GM12878 (cell line): ENCODE data around the gene KLK8. TPM values are rescaled to one million over a fixed set of nuclear protein-coding genes. Genes with fewer than 3 reads are reported as not detected.

Experiments
- ATAC-seq: fragments of 200-7000 bp; cut with Tn5 transposase; 3 replicates; pipeline ENCODE4 v1.9.1; 2020; ENCODE audit warnings: mild to moderate bottlenecking, moderate library complexity
- BruUV-seq: library from RNA; stranded (reverse); fragments of 400-500 nt; replicated peaks from 2 replicates; lab custom pipeline; 2021; lab: Mats Ljungman, UMichigan
- CTCF ChIA-PET: fragments of 300-600 bp; sonication (Branson Sonifier 250); formaldehyde crosslinking; extraction: SDS; loops from one replicate; lab custom pipeline; 2021; ENCODE audit warnings: inconsistent platforms; lab: Yijun Ruan, JAX
- POLR2A ChIA-PET: fragments of 350-600 bp; formaldehyde crosslinking; extraction: SDS; loops from one replicate; lab custom pipeline; 2021; ENCODE audit warnings: inconsistent platforms; lab: Charles Lee
- RAD21 ChIA-PET: fragments of 300-600 bp; sonication (Branson Sonifier 250); formaldehyde crosslinking; loops from one replicate; lab custom pipeline; 2023; ENCODE audit warnings: antibody characterized with exemption; ENCODE audit not compliant: unreplicated experiment; lab: Charles Lee
- SMC1A ChIA-PET: fragments of 300-600 bp; sonication (Branson Sonifier 250); formaldehyde crosslinking; loops from one replicate; lab custom pipeline; 2023; ENCODE audit not compliant: unreplicated experiment, uncharacterized antibody; lab: Charles Lee
- DNase-seq: peaks from one replicate; pipeline ENCODE4 v3.0.0-alpha.2; 2011; ENCODE audit warnings: low read depth, low spot score
- FAIRE-seq: peaks from 3 replicates; lab custom pipeline; 2011; peaks lifted over from hg19 to GRCh38; lab: Jason Lieb, UNC
- H2AFZ ChIP-seq: 2 replicates; pipeline ENCODE4 v1.6.0; 2011; ENCODE audit warnings: low read depth, low read length, control low read depth; ENCODE audit not compliant: control insufficient read depth
- H3K27ac ChIP-seq: 2 replicates; pipeline ENCODE4 v1.5.1; 2011; ENCODE audit warnings: control low read depth; ENCODE audit not compliant: control insufficient read depth, insufficient read depth
- H3K27me3 ChIP-seq, 2 experiments: replicated peaks in 1 of 2; 2 replicates each; pipeline versions ENCODE4 v1.6.0 to v1.6.1; 2011; ENCODE audit warnings: low read length in 1 of 2; ENCODE audit not compliant: control insufficient read depth in 2 of 2, insufficient read depth in 2 of 2
- H3K36me3 ChIP-seq, 2 experiments: 2 replicates each; pipeline ENCODE4 v1.5.1; 2011; ENCODE audit warnings: low read length in 1 of 2; ENCODE audit not compliant: control insufficient read depth in 2 of 2, insufficient read depth in 2 of 2
- H3K4me1 ChIP-seq: 2 replicates; pipeline ENCODE4 v1.6.1; 2011; ENCODE audit warnings: mild to moderate bottlenecking, low read length, moderate library complexity, mixed read lengths; ENCODE audit not compliant: control insufficient read depth, insufficient read depth
- H3K4me2 ChIP-seq: 2 replicates; pipeline ENCODE4 v1.6.0; 2011; ENCODE audit warnings: control low read depth; ENCODE audit not compliant: control insufficient read depth, insufficient read depth
- H3K4me3 ChIP-seq: fragments of 200-600 bp; sonication (generic); 2 replicates; pipeline ENCODE4 v1.5.1; 2016
- H3K79me2 ChIP-seq: 2 replicates; pipeline ENCODE4 v1.6.0; 2011; ENCODE audit warnings: low read length; ENCODE audit not compliant: control insufficient read depth, insufficient read depth
- H3K9ac ChIP-seq: 2 replicates; pipeline ENCODE4 v1.8.0; 2011; ENCODE audit warnings: low read length, control low read depth, mixed read lengths; ENCODE audit not compliant: control insufficient read depth, insufficient read depth
- H3K9me3 ChIP-seq: replicated peaks from 3 replicates; pipeline ENCODE4 v1.5.1; 2011; ENCODE audit warnings: mild to moderate bottlenecking, low read length; ENCODE audit not compliant: control insufficient read depth, insufficient read depth
- H4K20me1 ChIP-seq: 2 replicates; pipeline ENCODE4 v1.6.0; 2011; ENCODE audit not compliant: control insufficient read depth, insufficient read depth
- CBX5 ChIP-seq: sonication (generic); IDR thresholded peaks from 2 replicates; pipeline ENCODE4 v1.6.1; 2016; ENCODE audit warnings: low read depth, moderate library complexity, mild to moderate bottlenecking, inconsistent platforms
- CHD1 ChIP-seq: IDR thresholded peaks from 2 replicates; pipeline ENCODE4 v1.6.1; 2012; ENCODE audit warnings: low read depth, low read length, improper control_type of control experiment
- GATAD2B ChIP-seq: fragments of 450-650 bp; conservative IDR thresholded peaks from 2 replicates; pipeline ENCODE4 v1.6.1; 2017; ENCODE audit warnings: low read depth, mild to moderate bottlenecking, moderate library complexity
- JUND ChIP-seq: IDR thresholded peaks from 2 replicates; pipeline ENCODE4 v1.6.1; 2012; ENCODE audit warnings: low read depth, mild to moderate bottlenecking, low read length, improper control_type of control experiment, moderate library complexity
- NFYA ChIP-seq: IDR thresholded peaks from 2 replicates; pipeline ENCODE4 v1.6.1; 2011; ENCODE audit warnings: low read depth, mild to moderate bottlenecking, low read length, improper control_type of control experiment, borderline replicate concordance
- NR2C2 ChIP-seq: IDR thresholded peaks from 2 replicates; pipeline ENCODE4 v1.6.1; 2011; ENCODE audit warnings: borderline replicate concordance, low read depth; ENCODE audit not compliant: control insufficient read depth, insufficient read length
- PAX8 ChIP-seq: fragments of 450-650 bp; IDR thresholded peaks from 2 replicates; pipeline ENCODE4 v1.6.1; 2017; ENCODE audit warnings: mild to moderate bottlenecking, moderate library complexity
- POLR2AphosphoS2 ChIP-seq: IDR thresholded peaks from 2 replicates; pipeline ENCODE4 v1.6.1; 2011; ENCODE audit warnings: low read depth, mild to moderate bottlenecking, low read length, improper control_type of control experiment, moderate library complexity
- RB1 ChIP-seq: fragments of 450-650 bp; formaldehyde crosslinking; IDR thresholded peaks from 2 replicates; pipeline ENCODE4 v1.6.1; 2017; ENCODE audit warnings: mild to moderate bottlenecking, borderline replicate concordance
- SP1 ChIP-seq: IDR thresholded peaks from one replicate; pipeline ENCODE4 v1.6.1; 2011; ENCODE audit warnings: low read depth, low read length
- SPI1 ChIP-seq: IDR thresholded peaks from 2 replicates; pipeline ENCODE4 v1.6.1; 2011; ENCODE audit warnings: low read depth, mild to moderate bottlenecking, low read length, moderate library complexity, borderline replicate concordance; ENCODE audit not compliant: insufficient read depth
- STAT3 ChIP-seq: IDR thresholded peaks from 2 replicates; pipeline ENCODE4 v1.6.1; 2011; ENCODE audit warnings: low read depth, low read length, improper control_type of control experiment
- TCF12 ChIP-seq: IDR thresholded peaks from 2 replicates; pipeline ENCODE4 v1.6.1; 2011; ENCODE audit warnings: low read depth, mild to moderate bottlenecking, low read length
- TCF3 ChIP-seq: IDR thresholded peaks from 2 replicates; pipeline ENCODE4 v1.6.1; 2012; ENCODE audit warnings: low read depth, mild to moderate bottlenecking, low read length, borderline replicate concordance; ENCODE audit not compliant: insufficient read depth
- WRNIP1 ChIP-seq: IDR thresholded peaks from 2 replicates; pipeline ENCODE4 v1.6.1; 2011; ENCODE audit warnings: low read depth, low read length, improper control_type of control experiment, borderline replicate concordance
- ZNF384 ChIP-seq: IDR thresholded peaks from 2 replicates; pipeline ENCODE4 v1.6.1; 2012; ENCODE audit warnings: low read depth, mild to moderate bottlenecking, low read length, improper control_type of control experiment, borderline replicate concordance
- whole genome bisulfite sequencing: methylation state at CpG from one replicate; pipeline ENCODE4 v1.1.6; 2016; ENCODE audit warnings: low lambda C conversion rate; ENCODE audit not compliant: insufficient replicate concordance, insufficient coverage; ENCODE audit errors: missing lambda C conversion rate; 5-methylcytosine and 5-hydroxymethylcytosine counted together
- in situ Hi-C: fragments of 300-500 bp; cut with MboI; formaldehyde crosslinking; loops from 9 replicates; pipeline ENCODE4 v1.14.3; 2018; ENCODE audit warnings: mixed read lengths
- intact Hi-C: fragments of 100-400 bp; cut with micrococcal nuclease; formaldehyde crosslinking; loops from one replicate; pipeline ENCODE4 v1.14.2; 2022; ENCODE audit not compliant: unreplicated experiment
- polyA plus RNA-seq, 11 experiments: library from polyadenylated mRNA; depleted of rRNA in 4 of 11; unstranded in 6 of 11; stranded (reverse) in 5 of 11; fragments of >200 nt; fragmentation: Nextera tagmentation in 4 of 11; fragmentation: Illumina TruSeq in 1 of 11; extraction: Ambion mirVana in 4 of 11; extraction: Trizol in 1 of 11; gene quantifications; 1 replicate in 1 of 11; 2 replicates in 10 of 11; pipeline versions ENCODE4 v1.2.1 to v1.2.3, GENCODE V29; 2011 to 2016; ENCODE audit warnings: inconsistent platforms in 2 of 11, missing spikeins in 2 of 11, low read depth in 1 of 11
- total RNA-seq, 4 experiments: library from RNA; depleted of rRNA in 3 of 4; stranded (reverse); fragments of >200 nt in 3 of 4; fragmentation: Illumina TruSeq in 1 of 4; extraction: Trizol in 1 of 4; gene quantifications; 2 replicates each; pipeline versions ENCODE4 v1.2.1 to v1.2.3, GENCODE V29; 2013 to 2021
- TF ChIP-seq, protein P1 (sequence below): fragments of 450-650 bp; IDR thresholded peaks from 2 replicates; pipeline ENCODE4 v1.6.1; 2017; ENCODE audit warnings: mild to moderate bottlenecking

Gene KLK8
- total and polyA plus RNA-seq, 10 of the 15 experiments (the other 5 are each of a cell fraction or from before 2014, with no cell fraction given), result not detected

DNA sequence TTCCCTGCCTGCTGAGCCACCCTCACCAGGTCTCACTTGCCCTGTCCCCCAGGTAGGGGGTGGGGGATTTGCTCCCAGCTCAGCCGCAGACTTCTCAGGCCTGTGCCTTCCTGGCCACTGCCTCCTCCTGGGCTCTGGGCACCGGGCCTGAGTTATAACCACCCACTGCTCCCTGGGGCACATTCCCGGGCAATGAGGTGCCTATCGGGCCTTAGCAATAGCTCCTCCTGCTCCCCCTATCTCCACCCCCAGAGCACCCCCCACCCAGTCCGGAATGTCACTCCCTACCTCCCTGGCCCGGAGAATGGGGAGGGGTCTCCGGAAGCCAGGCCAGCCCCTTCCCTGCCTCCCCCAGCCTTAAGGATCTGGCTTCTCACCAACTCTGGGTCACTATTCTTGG, 48.5 kb downstream of the KLK8 start, which contains the start of gene KLK5 (continued):
- TF ChIP-seq NR2C2 (no peak), JUND (no peak)

DNA sequence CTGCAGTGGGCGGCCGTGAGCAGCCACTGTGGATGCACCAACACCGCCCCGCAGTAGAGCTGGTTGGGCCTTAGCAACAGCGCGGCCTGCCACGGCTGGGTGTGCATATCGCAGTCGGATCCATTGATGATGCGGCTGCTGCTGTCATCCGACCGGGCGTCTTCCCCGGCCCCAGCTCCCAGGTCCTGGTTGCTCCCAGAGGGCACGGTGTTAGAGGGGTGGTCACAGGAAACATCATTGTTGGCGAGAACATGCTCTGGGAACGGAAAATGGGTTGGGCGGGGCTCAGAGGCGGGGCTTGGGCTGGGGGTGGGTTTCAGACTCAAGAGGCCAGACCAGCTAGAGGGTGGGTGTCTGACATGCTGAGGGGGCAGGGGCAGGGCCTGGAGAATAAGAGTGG, 51.5 kb downstream of the KLK8 start:
- H3K27ac ChIP-seq, result no peak overlapping the region
- CTCF ChIA-PET, result no interaction called here
- in situ Hi-C loops, result no loop called here
- no peak overlapping the region for H2AFZ ChIP-seq
- ATAC-seq, result no peak
- BruUV-seq, result no TSS peak
- no peak overlapping the region for H3K4me2 ChIP-seq
- no peak overlapping the region for H3K4me3 ChIP-seq
- H3K27me3 ChIP-seq, result peaks cover 0 to under 1% of the 10 kb centered on the region in 2 experiments; a peak in 1 of 4 replicates
- H3K36me3 ChIP-seq, result no peaks in the 10 kb centered on the region
- no peak for TF ChIP-seq TCF12
- TF ChIP-seq PAX8, result no peak
- TF ChIP-seq TCF3, result no peak
- TF ChIP-seq NR2C2, result no peak
- no peak for TF ChIP-seq CBX5
- no peak for TF ChIP-seq CHD1
- intact Hi-C loops, result no loop called here
- no peaks in the 10 kb centered on the region for H3K4me1 ChIP-seq
- POLR2A ChIA-PET, result no interaction called here
- H4K20me1 ChIP-seq, result no peaks in the 10 kb centered on the region
- no peak for DNase-seq
- RAD21 ChIA-PET, result no interaction called here
- no peaks in the 10 kb centered on the region for H3K79me2 ChIP-seq
- no peak for FAIRE-seq
- 78% methylated on average over 19 of the region's 19 CpGs for WGBS
- H3K9me3 ChIP-seq, result no peaks in the 10 kb centered on the region
- no peak overlapping the region for H3K9ac ChIP-seq
- SMC1A ChIA-PET, result no interaction called here

DNA sequence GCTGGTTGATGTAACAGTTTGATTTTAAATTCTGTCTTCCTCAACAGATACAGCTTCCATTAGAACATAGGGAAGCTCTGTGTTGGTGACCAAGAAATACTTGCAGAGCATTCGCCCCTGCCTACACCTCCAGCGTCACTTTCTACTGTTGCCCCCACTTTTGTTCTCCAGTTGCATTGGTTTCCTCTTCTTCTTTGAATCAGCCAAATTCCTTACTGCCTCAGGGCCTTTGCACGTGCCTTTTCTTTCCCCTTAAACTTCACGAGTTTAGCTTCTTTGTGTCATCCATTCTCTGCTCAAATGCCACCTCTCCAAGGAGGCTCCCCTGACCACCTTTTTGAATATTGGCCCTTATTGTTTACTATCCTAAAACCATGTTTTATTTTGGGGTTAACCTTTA, 54.3 kb downstream of the KLK8 start:
- Histone ChIP-seq H3K9me3 (no peaks in the 10 kb centered on the region), H2AFZ (no peak overlapping the region), H3K9ac (no peak overlapping the region), H3K27me3 (no peaks in the 10 kb centered on the region; a peak in 1 of 4 replicates), H3K4me1 (no peaks in the 10 kb centered on the region), H3K4me2 (no peak overlapping the region), H3K79me2 (no peaks in the 10 kb centered on the region), H3K27ac (no peak overlapping the region), H4K20me1 (no peaks in the 10 kb centered on the region), H3K36me3 (no peaks in the 10 kb centered on the region), H3K4me3 (no peak overlapping the region)
- SMC1A ChIA-PET, result no interaction called here
- intact Hi-C loops (no loop called here), in situ Hi-C loops (no loop called here)
- CTCF ChIA-PET, result no interaction called here
- no peak for FAIRE-seq
- ATAC-seq, result no peak
- BruUV-seq, result no TSS peak
- no peak for DNase-seq
- POLR2A ChIA-PET, result no interaction called here
- TF ChIP-seq STAT3 (no peak), WRNIP1 (no peak), NFYA (no peak), RB1 (no peak), SP1 (no peak), ZNF384 (no peak), SPI1 (no peak), GATAD2B (no peak), POLR2AphosphoS2 (no peak)
- TF ChIP-seq, protein P1, sequence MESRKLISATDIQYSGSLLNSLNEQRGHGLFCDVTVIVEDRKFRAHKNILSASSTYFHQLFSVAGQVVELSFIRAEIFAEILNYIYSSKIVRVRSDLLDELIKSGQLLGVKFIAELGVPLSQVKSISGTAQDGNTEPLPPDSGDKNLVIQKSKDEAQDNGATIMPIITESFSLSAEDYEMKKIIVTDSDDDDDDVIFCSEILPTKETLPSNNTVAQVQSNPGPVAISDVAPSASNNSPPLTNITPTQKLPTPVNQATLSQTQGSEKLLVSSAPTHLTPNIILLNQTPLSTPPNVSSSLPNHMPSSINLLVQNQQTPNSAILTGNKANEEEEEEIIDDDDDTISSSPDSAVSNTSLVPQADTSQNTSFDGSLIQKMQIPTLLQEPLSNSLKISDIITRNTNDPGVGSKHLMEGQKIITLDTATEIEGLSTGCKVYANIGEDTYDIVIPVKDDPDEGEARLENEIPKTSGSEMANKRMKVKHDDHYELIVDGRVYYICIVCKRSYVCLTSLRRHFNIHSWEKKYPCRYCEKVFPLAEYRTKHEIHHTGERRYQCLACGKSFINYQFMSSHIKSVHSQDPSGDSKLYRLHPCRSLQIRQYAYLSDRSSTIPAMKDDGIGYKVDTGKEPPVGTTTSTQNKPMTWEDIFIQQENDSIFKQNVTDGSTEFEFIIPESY, result no peak
- 25% methylated on average over 4 of the region's 4 CpGs for WGBS
- RAD21 ChIA-PET, result no interaction called here
